OCI-LY1 (cell line): ENCODE results near the gene ADAD2.

Source experiments
- CTCF ChIP-seq: fragments of 200-600 bp; sonication (generic), shearing (Covaris generic); IDR thresholded peaks from 2 replicates; pipeline ENCODE4 v1.5.1; 2017; ENCODE audit warnings: mild to moderate bottlenecking, antibody characterized with exemption, low read length, moderate library complexity, mixed read lengths
- EZH2 ChIP-seq: fragments of 200-600 bp; sonication (generic), shearing (Covaris generic); IDR thresholded peaks from 2 replicates; pipeline ENCODE4 v1.8.0; 2017; ENCODE audit warnings: borderline replicate concordance, mixed run types, mild to moderate bottlenecking, antibody characterized with exemption, low read length, moderate library complexity, mixed read lengths

- no peak for TF ChIP-seq CTCF
- no peak for TF ChIP-seq EZH2
Observed at GRCh38 chr16:84143784-84144199, 47.2 kb upstream of the ADAD2 start.
